DOHH2 (cell line): ENCODE data around the gene DUOX1.

Experiments used
- H3F3A ChIP-seq: fragments of 200-600 bp; sonication (generic), shearing (Covaris generic); 2 replicates; pipeline ENCODE4 v1.6.0; 2016; ENCODE audit warnings: antibody characterized with exemption, mild to moderate bottlenecking; ENCODE audit not compliant: control insufficient read depth, insufficient read depth
- H3K27ac ChIP-seq: fragments of 200-600 bp; sonication (generic); 2 replicates; pipeline ENCODE4 v1.5.1; 2014; ENCODE audit warnings: low read depth, mild to moderate bottlenecking, low read length, moderate library complexity
- H3K27me3 ChIP-seq: fragments of 200-600 bp; sonication (generic); 2 replicates; pipeline ENCODE4 v1.6.1; 2014; ENCODE audit warnings: mild to moderate bottlenecking, low read length, mixed read lengths; ENCODE audit not compliant: control insufficient read depth
- H3K36me3 ChIP-seq: fragments of 200-600 bp; sonication (generic); 2 replicates; pipeline ENCODE4 v1.6.1; 2014; ENCODE audit warnings: mild to moderate bottlenecking, low read length, moderate library complexity, mixed read lengths; ENCODE audit not compliant: control insufficient read depth
- H3K4me1 ChIP-seq: fragments of 200-600 bp; sonication (generic); 2 replicates; pipeline ENCODE4 v1.6.1; 2014; ENCODE audit warnings: mild to moderate bottlenecking, low read length, mixed read lengths; ENCODE audit not compliant: control insufficient read depth
- H3K4me2 ChIP-seq: fragments of 200-600 bp; sonication (generic); 2 replicates; pipeline ENCODE4 v1.6.0; 2014; ENCODE audit warnings: mild to moderate bottlenecking, low read length, moderate library complexity
- H3K4me3 ChIP-seq: fragments of 200-600 bp; sonication (generic); 2 replicates; pipeline ENCODE4 v1.5.1; 2014; ENCODE audit warnings: mild to moderate bottlenecking, low read length, mixed read lengths
- H3K79me2 ChIP-seq: fragments of 200-600 bp; sonication (generic); 2 replicates; pipeline ENCODE4 v1.6.1; 2014; ENCODE audit warnings: mild to moderate bottlenecking, low read length, mixed read lengths; ENCODE audit not compliant: control insufficient read depth
- H3K9me2 ChIP-seq: fragments of 200-600 bp; sonication (generic); replicated peaks from 2 replicates; pipeline ENCODE4 v1.6.1; 2014; ENCODE audit warnings: mild to moderate bottlenecking, low read length, mixed read lengths; ENCODE audit not compliant: control insufficient read depth
- H3K9me3 ChIP-seq: fragments of 200-600 bp; sonication (generic); 2 replicates; pipeline ENCODE4 v1.6.1; 2014; ENCODE audit warnings: antibody characterized with exemption, low read length, mixed read lengths; ENCODE audit not compliant: control insufficient read depth, insufficient read depth
- H4K20me1 ChIP-seq: fragments of 200-600 bp; sonication (generic); 2 replicates; pipeline ENCODE4 v1.6.0; 2014; ENCODE audit warnings: low read depth, mild to moderate bottlenecking, antibody characterized with exemption, low read length, moderate library complexity; ENCODE audit not compliant: control insufficient read depth, insufficient read depth
- EZH2phosphoT487 ChIP-seq: fragments of 200-600 bp; sonication (generic); IDR thresholded peaks from 2 replicates; pipeline ENCODE4 v1.6.1; 2017; ENCODE audit warnings: borderline replicate concordance, mild to moderate bottlenecking, antibody characterized with exemption, low read length, moderate library complexity, mixed read lengths
- TF ChIP-seq, protein P1 (sequence below): fragments of 200-600 bp; sonication (generic); IDR thresholded peaks from one replicate; pipeline ENCODE4 v1.5.1; 2014; ENCODE audit warnings: antibody characterized with exemption, mild to moderate bottlenecking, low read depth, low read length; ENCODE audit not compliant: poor library complexity, severe bottlenecking

DUOX1 gene

DNA sequence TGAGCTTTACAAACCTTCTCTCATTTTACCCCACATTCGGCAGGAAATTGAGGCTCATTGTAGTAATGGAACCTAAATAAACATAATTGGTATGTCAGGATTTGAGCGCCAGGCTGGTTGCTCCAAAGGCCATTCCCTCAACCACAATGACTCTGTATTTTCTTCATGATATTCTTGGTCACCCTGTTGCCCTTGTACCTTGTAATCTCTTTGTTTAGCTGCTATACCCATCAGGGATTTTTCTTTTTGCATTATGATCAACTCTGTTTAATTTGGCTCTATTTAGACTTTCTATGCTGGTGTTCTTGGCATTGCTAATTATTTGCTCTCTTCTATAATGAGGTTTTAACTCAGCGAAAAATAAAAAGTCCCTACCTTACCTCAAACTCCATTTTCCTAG, 45.6 kb upstream of the DUOX1 start:
- no peaks in the 10 kb centered on the region for H3K79me2 ChIP-seq
- H3K36me3 ChIP-seq = no peaks in the 10 kb centered on the region
- peaks cover 7% of the 10 kb centered on the region; the same call in 1 of the 2 replicates for H3K27me3 ChIP-seq
- H3K4me1 ChIP-seq = no peaks in the 10 kb centered on the region
- no peak overlapping the region for H3K27ac ChIP-seq
- no peak overlapping the region for H3K4me3 ChIP-seq
- no peaks in the 10 kb centered on the region for H4K20me1 ChIP-seq
- no peaks in the 10 kb centered on the region for H3F3A ChIP-seq
- TF ChIP-seq, protein P1, sequence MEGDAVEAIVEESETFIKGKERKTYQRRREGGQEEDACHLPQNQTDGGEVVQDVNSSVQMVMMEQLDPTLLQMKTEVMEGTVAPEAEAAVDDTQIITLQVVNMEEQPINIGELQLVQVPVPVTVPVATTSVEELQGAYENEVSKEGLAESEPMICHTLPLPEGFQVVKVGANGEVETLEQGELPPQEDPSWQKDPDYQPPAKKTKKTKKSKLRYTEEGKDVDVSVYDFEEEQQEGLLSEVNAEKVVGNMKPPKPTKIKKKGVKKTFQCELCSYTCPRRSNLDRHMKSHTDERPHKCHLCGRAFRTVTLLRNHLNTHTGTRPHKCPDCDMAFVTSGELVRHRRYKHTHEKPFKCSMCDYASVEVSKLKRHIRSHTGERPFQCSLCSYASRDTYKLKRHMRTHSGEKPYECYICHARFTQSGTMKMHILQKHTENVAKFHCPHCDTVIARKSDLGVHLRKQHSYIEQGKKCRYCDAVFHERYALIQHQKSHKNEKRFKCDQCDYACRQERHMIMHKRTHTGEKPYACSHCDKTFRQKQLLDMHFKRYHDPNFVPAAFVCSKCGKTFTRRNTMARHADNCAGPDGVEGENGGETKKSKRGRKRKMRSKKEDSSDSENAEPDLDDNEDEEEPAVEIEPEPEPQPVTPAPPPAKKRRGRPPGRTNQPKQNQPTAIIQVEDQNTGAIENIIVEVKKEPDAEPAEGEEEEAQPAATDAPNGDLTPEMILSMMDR = no peak
- no peak for TF ChIP-seq EZH2phosphoT487
- H3K9me3 ChIP-seq = no peaks in the 10 kb centered on the region
- H3K4me2 ChIP-seq = no peak overlapping the region
- H3K9me2 ChIP-seq = no peaks in the 10 kb centered on the region

DNA sequence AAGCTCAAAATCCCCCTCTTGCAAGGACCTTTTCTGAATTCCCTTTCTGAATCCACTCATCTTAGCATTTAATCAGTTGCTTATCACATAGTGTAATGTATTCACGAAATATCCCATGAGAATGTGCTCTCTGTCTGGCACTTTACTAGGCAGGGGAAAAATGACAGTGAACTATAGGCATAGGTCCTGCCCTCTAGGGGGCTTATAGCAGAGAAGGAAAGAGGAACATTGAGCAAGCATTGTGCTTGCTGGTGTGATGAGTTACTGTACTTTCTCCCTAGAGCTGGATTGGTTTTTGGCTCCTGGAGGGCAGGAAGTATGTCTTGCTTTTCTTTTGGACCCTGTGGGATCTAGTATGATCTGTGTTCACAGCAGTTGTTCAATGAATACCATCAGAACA, 42.3 kb upstream of the DUOX1 start:
- no peak overlapping the region for H3K27ac ChIP-seq

DNA sequence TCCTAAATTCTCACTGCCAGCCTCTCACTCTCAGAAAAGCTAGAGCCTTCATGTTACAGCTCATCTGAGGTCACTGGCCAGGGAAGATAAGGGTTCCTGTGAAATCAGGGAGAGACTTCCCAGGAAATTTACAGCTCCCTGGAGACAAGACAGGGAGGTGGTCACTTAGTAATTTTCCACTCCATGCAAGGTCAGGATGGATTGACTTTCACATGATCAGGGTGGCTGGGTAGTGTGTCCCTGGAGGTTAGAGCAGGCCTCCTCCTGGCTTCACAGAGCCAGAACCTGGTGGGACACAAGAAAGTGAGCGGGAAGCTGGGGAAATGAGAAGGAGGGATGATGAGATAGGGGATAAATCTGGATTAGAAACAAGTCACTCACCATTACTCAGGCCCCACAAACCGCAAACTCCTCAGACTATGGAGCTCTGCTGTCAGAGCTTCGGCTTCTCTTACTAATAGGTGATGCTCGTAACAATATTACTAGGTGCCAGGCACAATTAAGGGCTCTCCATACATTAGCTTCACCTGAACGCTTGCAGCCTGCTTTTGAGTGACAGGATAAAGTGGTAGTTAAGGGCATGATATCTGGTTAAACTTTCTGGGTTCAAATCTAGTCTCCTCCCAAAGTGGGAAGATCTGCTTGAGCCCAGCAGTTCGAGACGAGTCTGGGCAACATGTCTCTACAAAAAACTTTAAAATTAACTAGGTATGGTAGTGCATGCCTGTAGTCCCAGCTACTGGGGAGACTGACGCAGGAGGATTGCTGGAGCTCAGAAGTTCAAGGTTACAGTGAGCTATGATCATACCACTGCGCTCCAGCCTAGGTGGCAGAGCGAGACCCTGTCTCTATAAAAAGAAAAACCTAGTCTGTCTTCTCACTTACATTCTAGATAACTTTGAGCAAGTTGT, 40.7 kb upstream of the DUOX1 start:
- Histone ChIP-seq H3K4me1 (no peaks in the 10 kb centered on the region), H4K20me1 (no peaks in the 10 kb centered on the region), H3K4me2 (no peak overlapping the region), H3K4me3 (no peak overlapping the region), H3K27ac (no peak overlapping the region), H3K9me3 (no peaks in the 10 kb centered on the region), H3K79me2 (no peaks in the 10 kb centered on the region), H3K9me2 (no peaks in the 10 kb centered on the region), H3F3A (no peaks in the 10 kb centered on the region), H3K36me3 (no peaks in the 10 kb centered on the region), H3K27me3 (peaks cover 25% of the 10 kb centered on the region; the same call in 1 of the 2 replicates)
- TF ChIP-seq EZH2phosphoT487 = no peak
- TF ChIP-seq, protein P1 = no peak

More for the DNA sequence above, 42.3 kb upstream of the DUOX1 start:
- no peak overlapping the region for H3K4me2 ChIP-seq
- H3K9me2 ChIP-seq = no peaks in the 10 kb centered on the region
- peaks cover 22% of the 10 kb centered on the region; the same call in 1 of the 2 replicates for H3K27me3 ChIP-seq
- no peaks in the 10 kb centered on the region for H3K4me1 ChIP-seq
- no peaks in the 10 kb centered on the region for H3K9me3 ChIP-seq
- no peaks in the 10 kb centered on the region for H3F3A ChIP-seq
- H3K36me3 ChIP-seq = no peaks in the 10 kb centered on the region
- H3K79me2 ChIP-seq = no peaks in the 10 kb centered on the region
- no peaks in the 10 kb centered on the region for H4K20me1 ChIP-seq
- no peak overlapping the region for H3K4me3 ChIP-seq
- no peak for TF ChIP-seq EZH2phosphoT487
- TF ChIP-seq, protein P1 = no peak
